Hematopoietic multipotent progenitor cell (in vitro differentiated cells): Measurements from ENCODE around the gene GRIP1. TPM values are rescaled to one million over a fixed set of nuclear protein-coding genes. Genes with fewer than 3 reads are reported as not detected.

Experiments used
- DNase-seq, 3 donors: peaks; one replicate each; pipeline ENCODE4 v3.0.0-alpha.2; 2011 to 2015; ENCODE audit warnings: low read depth in 2 of 3, low spot score in 2 of 3
- total RNA-seq: library from RNA; depleted of rRNA; stranded (reverse); fragments of >200 nt; gene quantifications from one replicate; pipeline ENCODE4 v1.2.3, GENCODE V29; 2012

Gene GRIP1, protein sequence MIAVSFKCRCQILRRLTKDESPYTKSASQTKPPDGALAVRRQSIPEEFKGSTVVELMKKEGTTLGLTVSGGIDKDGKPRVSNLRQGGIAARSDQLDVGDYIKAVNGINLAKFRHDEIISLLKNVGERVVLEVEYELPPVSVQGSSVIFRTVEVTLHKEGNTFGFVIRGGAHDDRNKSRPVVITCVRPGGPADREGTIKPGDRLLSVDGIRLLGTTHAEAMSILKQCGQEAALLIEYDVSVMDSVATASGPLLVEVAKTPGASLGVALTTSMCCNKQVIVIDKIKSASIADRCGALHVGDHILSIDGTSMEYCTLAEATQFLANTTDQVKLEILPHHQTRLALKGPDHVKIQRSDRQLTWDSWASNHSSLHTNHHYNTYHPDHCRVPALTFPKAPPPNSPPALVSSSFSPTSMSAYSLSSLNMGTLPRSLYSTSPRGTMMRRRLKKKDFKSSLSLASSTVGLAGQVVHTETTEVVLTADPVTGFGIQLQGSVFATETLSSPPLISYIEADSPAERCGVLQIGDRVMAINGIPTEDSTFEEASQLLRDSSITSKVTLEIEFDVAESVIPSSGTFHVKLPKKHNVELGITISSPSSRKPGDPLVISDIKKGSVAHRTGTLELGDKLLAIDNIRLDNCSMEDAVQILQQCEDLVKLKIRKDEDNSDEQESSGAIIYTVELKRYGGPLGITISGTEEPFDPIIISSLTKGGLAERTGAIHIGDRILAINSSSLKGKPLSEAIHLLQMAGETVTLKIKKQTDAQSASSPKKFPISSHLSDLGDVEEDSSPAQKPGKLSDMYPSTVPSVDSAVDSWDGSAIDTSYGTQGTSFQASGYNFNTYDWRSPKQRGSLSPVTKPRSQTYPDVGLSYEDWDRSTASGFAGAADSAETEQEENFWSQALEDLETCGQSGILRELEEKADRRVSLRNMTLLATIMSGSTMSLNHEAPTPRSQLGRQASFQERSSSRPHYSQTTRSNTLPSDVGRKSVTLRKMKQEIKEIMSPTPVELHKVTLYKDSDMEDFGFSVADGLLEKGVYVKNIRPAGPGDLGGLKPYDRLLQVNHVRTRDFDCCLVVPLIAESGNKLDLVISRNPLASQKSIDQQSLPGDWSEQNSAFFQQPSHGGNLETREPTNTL
- total RNA-seq: 0.54 TPM

DNA sequence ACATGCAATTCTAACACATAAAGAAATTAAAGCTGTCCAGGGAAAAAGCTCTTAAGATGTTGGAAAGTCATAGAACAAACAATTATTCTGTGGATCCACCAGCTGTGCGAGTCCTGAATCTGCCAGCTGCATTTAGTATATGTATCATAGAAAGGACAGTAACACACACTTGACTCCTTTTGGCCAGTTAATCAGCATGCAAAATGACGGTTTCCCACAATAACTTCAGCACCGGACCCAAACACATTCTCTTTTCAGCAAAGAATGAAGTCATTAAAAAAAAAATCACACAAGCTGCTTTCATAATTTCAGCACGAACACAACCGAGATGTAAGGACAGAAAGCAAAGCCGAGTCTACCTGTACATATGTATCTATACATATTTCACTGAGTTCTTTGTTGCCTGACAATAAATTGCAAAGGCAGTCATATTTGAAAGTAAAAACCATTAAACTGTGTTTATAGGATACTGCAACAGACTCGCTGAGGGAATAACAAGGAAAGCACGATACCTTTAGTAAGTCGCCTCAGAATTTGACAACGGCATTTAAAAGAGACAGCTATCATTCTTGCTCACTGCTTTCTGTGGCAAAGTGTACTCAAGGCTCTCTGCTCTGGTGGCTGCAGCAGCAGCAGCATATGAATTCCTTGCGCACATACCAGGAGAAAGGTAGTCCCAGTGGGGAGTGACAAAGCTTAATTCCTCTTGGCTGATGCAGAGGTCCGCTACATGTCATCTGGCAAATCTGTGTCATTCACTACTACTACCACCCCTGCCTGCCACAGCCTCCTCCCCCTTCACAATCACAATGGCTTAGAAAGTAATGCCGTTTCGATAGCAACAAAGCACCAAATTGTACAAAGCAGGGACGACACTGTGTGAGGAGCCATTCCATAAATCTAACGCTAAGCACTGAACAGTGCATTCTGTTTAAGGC, at the start of gene GRIP1:
Gene GRIP1 (minus strand): TSS at position 739 of the 938 bp plus-strand sequence. CDS start 172 bp downstream, at position 567.
- DNase-seq: no peak

DNA sequence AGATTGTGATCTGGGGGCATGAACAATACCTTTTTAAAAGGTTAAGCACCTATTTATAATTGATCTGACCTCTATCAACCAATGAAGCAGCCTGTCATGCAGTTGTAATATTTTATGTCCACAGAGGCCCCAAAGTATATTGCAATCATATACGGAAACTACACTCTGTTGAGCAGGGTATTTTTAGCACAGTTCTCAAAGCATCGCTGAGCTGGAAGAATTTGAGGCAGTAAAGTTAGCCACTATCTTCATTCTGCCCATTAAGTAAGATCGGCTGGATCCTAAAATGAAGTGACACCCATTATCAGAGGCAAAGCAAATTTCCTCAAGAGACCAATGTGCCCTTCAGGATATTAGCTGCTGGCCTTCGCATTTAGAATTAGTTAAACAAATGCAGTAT, 47.7 kb upstream of the GRIP1 start:
- DNase-seq: no peak

DNA sequence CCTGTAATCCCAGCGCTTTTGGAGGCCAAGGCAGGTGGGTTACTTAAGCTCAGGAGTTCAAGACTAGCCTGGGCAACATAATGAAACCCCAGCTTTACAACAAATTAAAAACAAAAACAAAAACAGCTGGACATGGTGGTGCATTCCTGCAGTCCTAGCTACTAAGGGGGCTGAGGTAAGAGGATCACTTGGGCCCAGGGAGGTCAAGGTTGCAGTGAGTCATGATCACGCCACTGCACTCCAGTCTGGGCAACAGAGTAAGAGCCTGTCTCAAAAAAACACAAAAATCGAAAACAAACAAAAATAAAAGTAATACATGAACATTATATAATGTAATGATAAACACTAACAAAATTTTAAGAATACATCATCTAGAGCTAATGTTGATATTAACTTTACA, 46.2 kb upstream of the GRIP1 start:
- no peak for DNase-seq

DNA sequence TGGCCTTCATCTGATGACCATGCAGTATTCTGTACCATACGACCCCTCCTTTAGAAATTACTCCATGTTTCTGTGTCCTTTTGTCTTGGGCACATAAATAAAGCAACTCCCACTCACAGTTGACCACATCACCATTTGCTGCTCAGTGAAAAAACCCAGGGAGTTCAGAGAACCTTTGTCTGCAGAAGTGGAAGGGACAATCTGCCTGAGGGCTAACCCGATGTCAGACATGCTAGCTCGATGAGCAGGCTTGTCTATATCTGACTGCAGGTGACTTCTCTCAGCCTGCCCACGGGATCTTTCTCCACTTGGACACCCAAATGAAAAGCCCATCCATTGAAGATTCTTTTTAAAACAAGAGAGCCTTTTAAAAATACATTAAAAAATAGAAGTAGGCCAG, 45.7 kb upstream of the GRIP1 start:
- no peak for DNase-seq

DNA sequence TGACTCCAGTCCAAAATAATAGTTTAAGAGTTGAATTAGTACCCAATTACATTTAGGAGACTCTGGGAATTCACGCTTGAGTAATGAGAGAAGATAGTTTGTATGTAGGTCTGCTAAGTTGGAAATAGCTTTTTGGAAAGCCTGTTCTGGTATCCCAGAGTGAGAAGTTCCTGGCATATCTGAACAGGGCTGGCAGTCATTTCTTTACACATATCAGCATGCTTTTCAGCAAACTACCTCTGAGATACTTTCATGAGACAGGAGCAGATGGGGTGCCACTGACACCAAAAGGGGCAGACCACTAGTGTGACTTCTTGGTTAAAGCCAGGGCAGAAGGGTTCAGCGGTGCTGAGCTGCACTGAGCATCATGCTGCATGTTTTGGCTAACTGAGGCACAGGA, 45.1 kb upstream of the GRIP1 start:
- DNase-seq: no peak

DNA sequence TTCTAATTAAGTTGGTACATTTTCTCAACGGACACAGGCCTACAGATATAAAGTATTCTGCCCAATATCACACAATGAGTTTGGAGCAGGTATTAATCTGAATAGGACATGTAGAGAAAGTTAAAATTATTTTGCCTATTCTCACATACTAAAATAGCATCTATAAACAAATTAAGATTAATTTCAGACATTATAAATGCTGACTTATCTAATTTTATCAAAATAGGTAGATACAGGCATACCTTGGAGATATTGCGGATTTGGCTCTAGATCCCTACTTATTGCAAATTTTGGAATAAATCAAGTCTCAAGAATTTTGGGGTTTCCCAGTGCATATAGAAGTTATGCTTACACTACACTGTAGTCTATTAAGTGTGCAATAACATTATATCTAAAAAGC, 41.0 kb upstream of the GRIP1 start:
- no peak for DNase-seq

DNA sequence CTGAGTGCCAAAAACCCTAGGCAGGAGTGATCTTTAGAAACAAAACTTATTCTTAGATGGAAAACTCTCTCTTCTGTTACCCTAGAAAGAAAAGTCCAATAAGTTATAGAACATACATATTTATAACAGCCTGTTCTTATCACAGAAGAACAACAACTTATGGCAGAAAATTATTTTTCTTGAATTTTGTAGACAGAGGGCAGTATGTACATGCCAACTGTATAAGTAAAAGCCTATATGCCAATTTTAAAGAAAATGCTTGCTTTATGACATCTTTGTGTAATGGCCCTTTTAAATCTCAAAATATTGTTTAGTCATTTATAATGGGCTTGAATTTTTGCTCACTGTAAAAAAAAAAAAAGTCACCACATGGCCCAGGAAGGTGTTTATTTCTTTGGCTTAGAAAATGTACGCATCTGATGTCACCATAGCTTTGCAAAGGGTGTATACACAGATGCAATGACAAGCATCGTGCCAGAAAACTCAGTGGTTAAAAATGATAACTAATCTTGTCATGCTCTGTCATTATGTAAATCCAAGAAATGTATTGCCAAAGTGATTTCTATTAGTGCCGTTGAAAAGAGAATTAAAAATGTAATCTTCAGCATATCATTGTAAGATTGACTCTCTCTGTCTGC, 38.3 kb upstream of the GRIP1 start:
- peak in 1 of 3 donors; percentile 16 for DNase-seq

DNA sequence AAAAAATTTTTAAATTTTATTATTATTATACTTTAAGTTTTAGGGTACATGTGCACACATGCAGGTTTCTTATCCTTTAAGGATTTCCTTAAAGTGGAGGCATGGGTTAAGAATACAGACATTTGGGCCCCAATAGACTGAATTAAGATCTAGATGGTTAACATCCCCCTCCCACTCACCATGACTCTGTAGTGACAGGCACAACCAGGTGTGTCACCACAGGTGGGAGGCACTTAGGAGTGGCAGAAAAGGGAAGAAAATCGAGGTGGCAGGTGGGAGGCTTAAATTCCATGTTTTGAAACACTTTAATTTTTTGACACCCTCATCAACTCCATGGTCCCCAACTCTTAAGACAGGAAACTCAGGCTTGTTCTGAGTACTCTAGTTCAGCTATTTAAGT, 37.6 kb upstream of the GRIP1 start:
- DNase-seq: no peak

DNA sequence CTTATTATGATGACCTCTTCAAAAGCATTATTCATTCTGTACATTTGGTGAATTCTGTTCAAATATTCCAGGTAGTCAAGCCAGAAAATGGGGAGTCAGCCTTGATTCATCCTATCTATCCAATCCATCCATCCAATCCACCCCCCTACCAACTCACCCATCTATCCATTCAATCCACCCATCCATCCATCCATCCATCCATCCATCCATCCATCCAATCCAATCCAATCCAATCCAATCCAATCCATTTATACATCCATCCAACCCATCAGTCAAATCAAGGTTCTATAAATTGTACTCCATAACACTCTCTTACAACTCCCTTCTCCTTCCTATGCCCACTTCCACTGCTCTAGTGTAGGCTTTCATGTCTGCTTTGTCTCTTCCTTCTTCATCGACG, 35.8 kb upstream of the GRIP1 start:
- DNase-seq: no peak

DNA sequence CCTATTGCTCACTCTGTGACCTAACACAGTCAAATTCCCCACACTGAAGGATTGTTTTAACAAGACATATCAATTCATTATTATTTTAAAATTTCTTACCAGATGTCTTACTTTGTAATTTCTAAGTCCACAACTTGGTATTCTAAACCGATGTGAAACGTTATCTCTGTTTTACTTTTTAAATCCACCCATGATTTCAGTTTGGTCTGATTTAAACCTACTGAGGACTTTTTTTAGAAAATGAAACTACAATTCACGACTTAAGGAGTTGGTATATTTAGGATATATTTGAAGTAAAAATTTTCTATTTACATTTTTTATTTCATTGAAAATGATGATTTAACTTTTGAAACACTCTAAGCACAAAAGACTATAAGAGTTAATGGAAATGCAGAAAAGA, 35.1 kb upstream of the GRIP1 start:
- no peak for DNase-seq

DNA sequence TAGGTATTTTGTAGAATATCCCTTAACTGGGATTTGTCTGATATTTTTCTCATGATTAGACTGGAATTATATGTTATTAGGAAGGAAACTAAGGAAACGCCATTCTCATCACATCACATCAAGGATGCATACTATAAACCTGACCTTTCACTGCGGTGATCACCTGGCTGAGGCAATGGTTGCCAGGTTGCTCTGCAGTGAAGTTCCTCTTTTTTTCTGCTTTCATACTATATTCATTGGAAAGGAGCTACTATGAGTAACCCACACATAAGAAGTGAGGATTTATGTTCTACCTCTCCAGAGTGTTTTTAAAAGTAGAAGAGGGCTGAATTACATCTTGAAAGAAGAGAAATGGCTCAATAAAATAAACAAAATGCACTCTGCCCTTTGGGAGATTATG, 31.0 kb upstream of the GRIP1 start:
- DNase-seq: peak in 1 of 3 donors; percentile 41

DNA sequence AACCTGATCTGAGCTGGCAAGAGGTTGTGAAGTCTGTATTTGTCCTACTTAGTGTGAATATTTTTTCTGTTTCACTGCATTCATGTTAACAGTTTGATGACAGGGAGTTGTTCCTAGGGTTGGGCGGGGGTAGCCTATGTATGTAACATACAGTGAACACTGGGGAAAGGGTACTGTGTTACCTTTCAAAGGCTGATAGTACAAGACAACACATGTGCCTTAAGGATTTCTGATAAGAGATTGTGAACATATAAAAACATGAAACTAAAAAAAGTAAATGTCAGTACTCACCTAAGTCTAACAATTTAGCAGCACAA, 30.5 kb upstream of the GRIP1 start:
- no peak for DNase-seq

DNA sequence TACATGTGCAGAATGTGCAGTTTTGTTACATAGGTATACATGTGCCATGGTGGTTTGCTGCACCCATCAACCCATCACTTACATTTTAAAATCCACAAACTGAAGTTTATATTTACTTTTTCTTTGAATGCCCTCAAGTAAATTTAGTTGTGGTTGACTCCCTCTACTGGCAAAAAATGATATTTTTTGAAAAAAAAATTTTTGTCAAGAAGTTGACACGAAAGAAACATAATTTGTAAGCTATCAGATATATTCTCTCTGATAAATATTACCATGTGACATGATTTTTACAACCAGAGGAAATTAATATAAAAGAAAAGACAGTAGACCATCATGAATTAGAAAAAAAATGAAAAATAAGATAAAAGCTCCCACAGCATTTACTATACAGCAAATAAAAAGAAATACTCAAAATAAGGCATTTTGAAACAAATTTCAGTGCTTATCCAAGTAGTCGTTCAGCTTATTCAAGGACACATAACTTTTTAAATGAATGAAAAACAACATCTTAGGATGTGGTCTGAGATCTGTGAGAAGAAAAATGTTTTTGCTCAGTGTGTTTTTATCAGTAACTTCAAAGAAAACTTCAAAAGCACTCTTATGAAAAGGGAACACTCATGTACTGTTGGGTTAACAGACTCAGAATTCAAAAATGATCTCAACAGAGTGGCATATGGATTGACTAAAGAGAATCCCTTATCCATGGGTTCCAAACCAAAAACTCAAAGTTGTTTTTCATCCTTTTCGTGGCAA, 30.0 kb upstream of the GRIP1 start:
- peak in 1 of 3 donors; percentile 62 for DNase-seq

DNA sequence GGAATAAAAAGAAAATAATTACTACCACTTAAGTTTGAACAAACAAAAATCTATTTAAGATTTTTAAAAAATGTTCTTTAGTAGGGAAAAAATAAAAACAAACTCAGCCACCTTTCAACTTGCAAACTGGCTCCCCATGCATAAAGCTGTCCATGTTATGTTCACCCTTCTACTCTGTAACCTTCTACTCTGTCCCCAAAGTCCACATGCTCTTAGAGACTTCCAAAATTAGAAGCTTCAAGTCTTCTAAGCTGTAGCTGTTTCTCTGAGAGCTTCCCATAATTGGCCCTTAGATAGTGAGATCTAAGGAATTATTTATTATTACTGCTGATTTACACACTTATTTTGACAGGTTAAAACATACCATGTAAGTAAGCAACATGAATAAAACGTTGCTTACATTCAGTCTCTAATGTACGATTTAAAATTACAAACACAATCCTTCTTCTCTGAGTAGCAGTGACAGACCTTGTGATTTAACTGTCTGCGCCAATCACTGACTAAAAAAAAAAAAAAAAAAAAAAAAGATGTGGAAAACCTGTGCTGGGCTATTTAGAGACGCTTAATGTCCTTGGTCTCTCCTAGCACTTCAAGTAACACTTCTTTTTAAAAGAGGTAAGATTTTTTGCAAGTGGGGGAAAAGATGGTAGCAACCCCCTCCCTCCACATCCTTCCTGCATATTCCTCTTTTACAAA, 28.3 kb upstream of the GRIP1 start:
- no peak for DNase-seq

DNA sequence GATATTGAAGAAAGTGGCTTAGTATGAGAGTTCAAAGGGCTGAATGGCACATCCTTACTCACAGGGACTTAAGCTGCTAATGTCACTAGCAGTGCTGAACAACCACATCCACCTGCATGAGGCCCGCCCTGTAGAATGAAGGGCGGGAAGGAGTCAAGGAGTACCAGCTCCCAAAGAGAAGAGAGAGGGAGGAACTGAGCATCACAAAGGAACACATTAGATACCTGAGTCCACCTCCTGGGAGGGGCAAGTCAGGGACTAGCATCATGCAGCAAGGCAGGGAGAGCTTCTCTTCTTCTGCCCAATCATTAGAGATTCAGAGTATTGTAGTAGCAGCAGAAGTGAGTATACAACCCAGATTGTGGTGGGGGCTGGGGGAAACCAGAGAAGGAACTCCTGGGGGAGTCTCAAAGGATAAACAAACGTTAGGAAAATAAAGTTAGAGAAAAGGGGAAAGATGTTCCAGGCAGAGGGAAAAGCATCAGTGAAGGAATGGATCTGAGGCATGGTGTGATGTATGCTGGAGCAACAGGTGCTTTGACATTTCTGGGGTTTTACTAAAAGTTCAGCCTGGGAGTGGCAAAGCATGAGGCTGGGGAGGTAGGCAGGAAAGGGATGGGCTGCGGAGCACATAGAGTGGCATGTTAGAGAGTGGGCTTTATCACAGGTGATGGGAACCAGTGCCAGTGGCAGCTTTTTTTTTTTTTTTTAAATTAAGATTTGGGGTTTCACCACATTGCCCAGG, 21.0 kb upstream of the GRIP1 start:
- no peak for DNase-seq

DNA sequence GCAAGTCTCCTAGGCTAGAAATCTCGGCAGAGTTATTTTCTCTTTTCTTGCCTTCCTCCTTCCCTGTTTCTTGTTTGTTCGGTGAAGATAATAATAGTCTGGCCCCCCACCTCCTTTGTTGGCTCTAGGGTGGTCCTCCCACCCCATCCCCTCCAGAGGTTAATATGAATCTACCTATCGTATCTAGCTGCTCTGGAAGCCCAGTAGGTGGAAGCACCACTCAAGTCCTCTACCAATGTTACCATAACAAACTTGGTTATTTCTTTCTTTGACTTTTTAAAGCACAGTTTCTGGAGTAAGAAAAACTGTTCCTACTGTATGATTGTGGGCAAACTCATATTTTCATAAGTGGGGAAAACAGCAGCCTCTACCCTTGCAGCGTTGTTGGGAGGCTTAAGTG, 19.7 kb upstream of the GRIP1 start:
- DNase-seq: no peak

DNA sequence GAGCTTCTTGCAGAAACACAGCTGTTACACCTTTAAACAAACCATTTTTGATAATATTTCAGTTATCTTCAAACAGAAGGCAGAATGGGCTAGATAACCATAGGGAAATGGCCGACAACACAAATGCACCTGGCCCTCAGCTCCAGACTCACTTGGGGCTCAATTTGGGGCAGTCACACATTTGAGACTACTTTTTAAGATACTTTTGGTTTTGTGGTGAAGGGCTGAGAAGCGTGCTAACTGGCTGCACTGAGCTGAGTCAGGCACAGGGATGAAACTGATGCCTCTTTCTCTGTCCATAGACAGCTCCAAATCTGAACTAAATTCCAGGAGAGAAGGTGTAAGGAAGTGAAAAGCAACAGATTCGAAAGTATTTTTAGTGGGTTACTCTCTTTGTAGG, 18.5 kb upstream of the GRIP1 start:
- DNase-seq: no peak
